GM12878 (cell line): ENCODE measurements around the gene LIN52. TPM values are rescaled to one million over a fixed set of nuclear protein-coding genes. Genes with fewer than 3 reads are reported as not detected.

Experiments
- ATAC-seq: fragments of 200-7000 bp; cut with Tn5 transposase; 3 replicates; pipeline ENCODE4 v1.9.1; 2020; ENCODE audit warnings: mild to moderate bottlenecking, moderate library complexity
- BruUV-seq: library from RNA; stranded (reverse); fragments of 400-500 nt; replicated peaks from 2 replicates; lab custom pipeline; 2021; lab: Mats Ljungman, UMichigan
- CTCF ChIA-PET: fragments of 300-600 bp; sonication (Branson Sonifier 250); formaldehyde crosslinking; extraction: SDS; loops from one replicate; lab custom pipeline; 2021; ENCODE audit warnings: inconsistent platforms; lab: Yijun Ruan, JAX
- POLR2A ChIA-PET: fragments of 350-600 bp; formaldehyde crosslinking; extraction: SDS; loops from one replicate; lab custom pipeline; 2021; ENCODE audit warnings: inconsistent platforms; lab: Charles Lee
- RAD21 ChIA-PET: fragments of 300-600 bp; sonication (Branson Sonifier 250); formaldehyde crosslinking; loops from one replicate; lab custom pipeline; 2023; ENCODE audit warnings: antibody characterized with exemption; ENCODE audit not compliant: unreplicated experiment; lab: Charles Lee
- SMC1A ChIA-PET: fragments of 300-600 bp; sonication (Branson Sonifier 250); formaldehyde crosslinking; loops from one replicate; lab custom pipeline; 2023; ENCODE audit not compliant: unreplicated experiment, uncharacterized antibody; lab: Charles Lee
- DNase-seq: peaks from one replicate; pipeline ENCODE4 v3.0.0-alpha.2; 2011; ENCODE audit warnings: low read depth, low spot score
- FAIRE-seq: peaks from 3 replicates; lab custom pipeline; 2011; peaks lifted over from hg19 to GRCh38; lab: Jason Lieb, UNC
- H2AFZ ChIP-seq: 2 replicates; pipeline ENCODE4 v1.6.0; 2011; ENCODE audit warnings: low read depth, low read length, control low read depth; ENCODE audit not compliant: control insufficient read depth
- H3K27ac ChIP-seq: 2 replicates; pipeline ENCODE4 v1.5.1; 2011; ENCODE audit warnings: control low read depth; ENCODE audit not compliant: control insufficient read depth, insufficient read depth
- H3K27me3 ChIP-seq, 2 experiments: replicated peaks in 1 of 2; 2 replicates each; pipeline versions ENCODE4 v1.6.0 to v1.6.1; 2011; ENCODE audit warnings: low read length in 1 of 2; ENCODE audit not compliant: control insufficient read depth in 2 of 2, insufficient read depth in 2 of 2
- H3K36me3 ChIP-seq, 2 experiments: 2 replicates each; pipeline ENCODE4 v1.5.1; 2011; ENCODE audit warnings: low read length in 1 of 2; ENCODE audit not compliant: control insufficient read depth in 2 of 2, insufficient read depth in 2 of 2
- H3K4me1 ChIP-seq: 2 replicates; pipeline ENCODE4 v1.6.1; 2011; ENCODE audit warnings: mild to moderate bottlenecking, low read length, moderate library complexity, mixed read lengths; ENCODE audit not compliant: control insufficient read depth, insufficient read depth
- H3K4me2 ChIP-seq: 2 replicates; pipeline ENCODE4 v1.6.0; 2011; ENCODE audit warnings: control low read depth; ENCODE audit not compliant: control insufficient read depth, insufficient read depth
- H3K4me3 ChIP-seq: fragments of 200-600 bp; sonication (generic); 2 replicates; pipeline ENCODE4 v1.5.1; 2016
- H3K79me2 ChIP-seq: 2 replicates; pipeline ENCODE4 v1.6.0; 2011; ENCODE audit warnings: low read length; ENCODE audit not compliant: control insufficient read depth, insufficient read depth
- H3K9ac ChIP-seq: 2 replicates; pipeline ENCODE4 v1.8.0; 2011; ENCODE audit warnings: low read length, control low read depth, mixed read lengths; ENCODE audit not compliant: control insufficient read depth, insufficient read depth
- H3K9me3 ChIP-seq: replicated peaks from 3 replicates; pipeline ENCODE4 v1.5.1; 2011; ENCODE audit warnings: mild to moderate bottlenecking, low read length; ENCODE audit not compliant: control insufficient read depth, insufficient read depth
- H4K20me1 ChIP-seq: 2 replicates; pipeline ENCODE4 v1.6.0; 2011; ENCODE audit not compliant: control insufficient read depth, insufficient read depth
- ATF7 ChIP-seq: fragments of 450-650 bp; IDR thresholded peaks from 2 replicates; pipeline ENCODE4 v1.6.1; 2016; ENCODE audit warnings: low read depth, mild to moderate bottlenecking
- ESRRA ChIP-seq: IDR thresholded peaks from 2 replicates; pipeline ENCODE4 v1.6.1; 2012; ENCODE audit warnings: mild to moderate bottlenecking, low read length, improper control_type of control experiment
- ETV6 ChIP-seq, 2 experiments: fragments of 450-650 bp in 1 of 2; IDR thresholded peaks in 1 of 2; conservative IDR thresholded peaks in 1 of 2; 2 replicates each; pipeline ENCODE4 v1.6.1; 2014; ENCODE audit warnings: antibody characterized with exemption in 1 of 2, borderline replicate concordance in 1 of 2, low read depth in 1 of 2, mild to moderate bottlenecking in 1 of 2, moderate library complexity in 1 of 2
- GABPA ChIP-seq: IDR thresholded peaks from 2 replicates; pipeline ENCODE4 v1.6.1; 2014; ENCODE audit warnings: antibody characterized with exemption, low read depth, mild to moderate bottlenecking, inconsistent platforms
- HDAC2 ChIP-seq: fragments of 200-600 bp; sonication (generic); IDR thresholded peaks from 2 replicates; pipeline ENCODE4 v1.6.1; 2017
- IKZF2 ChIP-seq, 2 experiments: fragments of 450-650 bp; IDR thresholded peaks; 2 replicates each; pipeline ENCODE4 v1.6.1; 2017; ENCODE audit warnings: mild to moderate bottlenecking in 2 of 2, moderate library complexity in 2 of 2
- NFYA ChIP-seq: IDR thresholded peaks from 2 replicates; pipeline ENCODE4 v1.6.1; 2011; ENCODE audit warnings: low read depth, mild to moderate bottlenecking, low read length, improper control_type of control experiment, borderline replicate concordance
- POLR2AphosphoS5 ChIP-seq: IDR thresholded peaks from 2 replicates; pipeline ENCODE4 v1.6.1; 2011; ENCODE audit warnings: mild to moderate bottlenecking, low read length, inconsistent platforms
- RAD21 ChIP-seq: IDR thresholded peaks from 2 replicates; pipeline ENCODE4 v1.6.1; 2011; ENCODE audit warnings: mild to moderate bottlenecking, low read depth, low read length, moderate library complexity; ENCODE audit not compliant: insufficient read depth
- RELA ChIP-seq: fragments of 450-650 bp; IDR thresholded peaks from 2 replicates; pipeline ENCODE4 v1.8.0; 2014; ENCODE audit warnings: borderline replicate concordance; ENCODE audit not compliant: partially characterized antibody
- RFX5 ChIP-seq: IDR thresholded peaks from 2 replicates; pipeline ENCODE4 v1.6.1; 2011; ENCODE audit warnings: low read depth, low read length, improper control_type of control experiment
- TCF7 ChIP-seq: IDR thresholded peaks from 2 replicates; pipeline ENCODE4 v1.6.1; 2014; ENCODE audit warnings: antibody characterized with exemption, borderline replicate concordance
- USF2 ChIP-seq: IDR thresholded peaks from 2 replicates; pipeline ENCODE4 v1.6.1; 2011; ENCODE audit warnings: low read depth, low read length, improper control_type of control experiment, borderline replicate concordance
- ZNF207 ChIP-seq: fragments of 450-650 bp; IDR thresholded peaks from 2 replicates; pipeline ENCODE4 v1.6.1; 2014; ENCODE audit warnings: antibody characterized with exemption, mild to moderate bottlenecking, borderline replicate concordance
- ZNF217 ChIP-seq: fragments of 450-650 bp; IDR thresholded peaks from 2 replicates; pipeline ENCODE4 v1.6.1; 2017; ENCODE audit warnings: antibody characterized with exemption, mild to moderate bottlenecking
- ZNF687 ChIP-seq: fragments of 450-650 bp; IDR thresholded peaks from 2 replicates; pipeline ENCODE4 v1.6.1; 2017; ENCODE audit warnings: mild to moderate bottlenecking, moderate library complexity
- WGBS: methylation state at CpG from one replicate; pipeline ENCODE4 v1.1.6; 2016; ENCODE audit warnings: low lambda C conversion rate; ENCODE audit not compliant: insufficient replicate concordance, insufficient coverage; ENCODE audit errors: missing lambda C conversion rate; 5-methylcytosine and 5-hydroxymethylcytosine counted together
- in situ Hi-C: fragments of 300-500 bp; cut with MboI; formaldehyde crosslinking; loops from 9 replicates; pipeline ENCODE4 v1.14.3; 2018; ENCODE audit warnings: mixed read lengths
- intact Hi-C: fragments of 100-400 bp; cut with micrococcal nuclease; formaldehyde crosslinking; loops from one replicate; pipeline ENCODE4 v1.14.2; 2022; ENCODE audit not compliant: unreplicated experiment
- polyA plus RNA-seq, 11 experiments: library from polyadenylated mRNA; depleted of rRNA in 4 of 11; unstranded in 6 of 11; stranded (reverse) in 5 of 11; fragments of >200 nt; fragmentation: Nextera tagmentation in 4 of 11; fragmentation: Illumina TruSeq in 1 of 11; extraction: Ambion mirVana in 4 of 11; extraction: Trizol in 1 of 11; gene quantifications; 1 replicate in 1 of 11; 2 replicates in 10 of 11; pipeline versions ENCODE4 v1.2.1 to v1.2.3, GENCODE V29; 2011 to 2016; ENCODE audit warnings: inconsistent platforms in 2 of 11, missing spikeins in 2 of 11, low read depth in 1 of 11
- total RNA-seq, 4 experiments: library from RNA; depleted of rRNA in 3 of 4; stranded (reverse); fragments of >200 nt in 3 of 4; fragmentation: Illumina TruSeq in 1 of 4; extraction: Trizol in 1 of 4; gene quantifications; 2 replicates each; pipeline versions ENCODE4 v1.2.1 to v1.2.3, GENCODE V29; 2013 to 2021

The LIN52 gene
- total and polyA plus RNA-seq, 10 of the 15 experiments (the other 5 are each of a cell fraction or from before 2014, with no cell fraction given) = 13.3 to 30.9 (median 19.9) TPM

GRCh38 chr14:74208642-74209041 is 123.9 kb downstream of the LIN52 start:
- no peaks in the 10 kb centered on the region for H3K4me1 ChIP-seq
- BruUV-seq = no TSS peak
- ChIA-PET POLR2A (no interaction called here), CTCF (interaction anchor here (0.6 to 1.8 kb wide), 5 partner anchors 8 to 101 kb away, joined by 3 to 7 read pairs (median 3); no protein-coding TSS in a partner anchor), SMC1A (interaction anchor here (1.0 to 1.6 kb wide), 2 partner anchors 20 to 96 kb away, joined by 3 read pairs; no protein-coding TSS in a partner anchor), RAD21 (no interaction called here)
- no peak overlapping the region for H3K4me2 ChIP-seq
- H2AFZ ChIP-seq = no peak overlapping the region
- H3K9me3 ChIP-seq = no peaks in the 10 kb centered on the region
- WGBS = 78% methylated on average over 8 of the region's 8 CpGs
- H3K9ac ChIP-seq = no peak overlapping the region
- no peak overlapping the region for H3K4me3 ChIP-seq
- H3K27me3 ChIP-seq = no peaks in the 10 kb centered on the region; a peak in 1 of 4 replicates
- FAIRE-seq = no peak
- intact Hi-C loops (no loop called here), in situ Hi-C loops (no loop called here)
- ATAC-seq = no peak
- TF ChIP-seq USF2 = no peak
- TF ChIP-seq TCF7 = no peak
- TF ChIP-seq ATF7 = no peak
- no peak for TF ChIP-seq POLR2AphosphoS5
- no peak for TF ChIP-seq ESRRA
- TF ChIP-seq ZNF687 = no peak
- no peak for TF ChIP-seq HDAC2
- no peak for TF ChIP-seq GABPA
- TF ChIP-seq ZNF207 = no peak
- TF ChIP-seq ZNF217 = no peak
- no peak for TF ChIP-seq ETV6 (conservative IDR thresholded peaks at IDR 0.05 in 1 of 2, IDR thresholded peaks at IDR 0.05 in 1 of 2; ENCODE audit: borderline replicate concordance in 1 of 2, low read depth in 1 of 2)
- TF ChIP-seq RAD21 = no peak
- TF ChIP-seq IKZF2 (IDR thresholded peaks at IDR 0.05) = no peak
- no peak for TF ChIP-seq NFYA
- no peak for TF ChIP-seq RELA
- no peak for TF ChIP-seq RFX5
- H4K20me1 ChIP-seq = no peaks in the 10 kb centered on the region
- H3K79me2 ChIP-seq = no peaks in the 10 kb centered on the region
- no peak for DNase-seq
- no peak overlapping the region for H3K27ac ChIP-seq
- H3K36me3 ChIP-seq = no peaks in the 10 kb centered on the region; a peak in 1 of 4 replicates
